Suprapubic skin (tissue), 4 donors: ENCODE measurements around the gene LTBP4.

Source experiments
- EP300 ChIP-seq: sonication (generic); formaldehyde crosslinking; IDR thresholded peaks from one replicate; pipeline ENCODE4 v1.6.1; 2017; ENCODE audit warnings: antibody characterized with exemption
- POLR2A ChIP-seq, 2 donors: fragments of 450-650 bp; IDR thresholded peaks; one replicate each; pipeline ENCODE4 v1.6.1; 2017; ENCODE audit warnings: antibody characterized with exemption in 2 of 2, mild to moderate bottlenecking in 2 of 2, moderate library complexity in 2 of 2
- POLR2AphosphoS5 ChIP-seq, 3 donors: sonication (generic); formaldehyde crosslinking; IDR thresholded peaks; one replicate each; pipeline ENCODE4 v1.6.1; 2017; ENCODE audit warnings: antibody characterized with exemption in 3 of 3
- TF ChIP-seq, protein P1 (sequence below), 2 donors: fragments of 200-600 bp in 1 of 2; fragments of 450-650 bp in 1 of 2; sonication (generic) in 1 of 2; IDR thresholded peaks; one replicate each; pipeline ENCODE4 v1.5.1; 2016 to 2019; ENCODE audit warnings: antibody characterized with exemption in 2 of 2, mild to moderate bottlenecking in 1 of 2, moderate library complexity in 1 of 2

DNA sequence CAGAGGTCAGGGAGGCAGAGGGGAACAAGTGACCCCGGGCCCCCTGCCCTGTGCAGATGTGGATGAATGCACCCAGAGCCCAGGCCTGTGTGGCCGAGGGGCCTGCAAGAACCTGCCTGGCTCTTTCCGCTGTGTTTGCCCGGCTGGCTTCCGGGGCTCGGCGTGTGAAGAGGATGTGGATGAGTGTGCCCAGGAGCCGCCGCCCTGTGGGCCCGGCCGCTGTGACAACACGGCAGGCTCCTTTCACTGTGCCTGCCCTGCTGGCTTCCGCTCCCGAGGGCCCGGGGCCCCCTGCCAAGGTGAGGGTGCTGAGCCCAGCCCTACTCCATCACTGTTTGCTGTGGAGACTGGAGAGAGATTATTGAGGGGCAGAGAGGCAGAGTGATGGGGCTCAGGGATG, 9.9 kb downstream of the LTBP4 start:
- TF ChIP-seq EP300 (no peak), POLR2A (IDR thresholded peaks at IDR 0.05) (no peak), POLR2AphosphoS5 (IDR thresholded peaks at IDR 0.05) (no peak)
- TF ChIP-seq, protein P1, sequence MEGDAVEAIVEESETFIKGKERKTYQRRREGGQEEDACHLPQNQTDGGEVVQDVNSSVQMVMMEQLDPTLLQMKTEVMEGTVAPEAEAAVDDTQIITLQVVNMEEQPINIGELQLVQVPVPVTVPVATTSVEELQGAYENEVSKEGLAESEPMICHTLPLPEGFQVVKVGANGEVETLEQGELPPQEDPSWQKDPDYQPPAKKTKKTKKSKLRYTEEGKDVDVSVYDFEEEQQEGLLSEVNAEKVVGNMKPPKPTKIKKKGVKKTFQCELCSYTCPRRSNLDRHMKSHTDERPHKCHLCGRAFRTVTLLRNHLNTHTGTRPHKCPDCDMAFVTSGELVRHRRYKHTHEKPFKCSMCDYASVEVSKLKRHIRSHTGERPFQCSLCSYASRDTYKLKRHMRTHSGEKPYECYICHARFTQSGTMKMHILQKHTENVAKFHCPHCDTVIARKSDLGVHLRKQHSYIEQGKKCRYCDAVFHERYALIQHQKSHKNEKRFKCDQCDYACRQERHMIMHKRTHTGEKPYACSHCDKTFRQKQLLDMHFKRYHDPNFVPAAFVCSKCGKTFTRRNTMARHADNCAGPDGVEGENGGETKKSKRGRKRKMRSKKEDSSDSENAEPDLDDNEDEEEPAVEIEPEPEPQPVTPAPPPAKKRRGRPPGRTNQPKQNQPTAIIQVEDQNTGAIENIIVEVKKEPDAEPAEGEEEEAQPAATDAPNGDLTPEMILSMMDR (IDR thresholded peaks at IDR 0.05), result peak in 1 of 2 donors; percentile 7
